ENCODE results near the gene TTF2. TPM values are rescaled to one million over a fixed set of nuclear protein-coding genes. Genes with fewer than 3 reads are reported as not detected.
"Not testable (repeated sequence)": the region's sequence is repeated elsewhere in the genome, so short reads cannot be mapped to it uniquely, and the experiment has no call there.

Gene TTF2
- polyA plus RNA-seq, 3 donors from 2014 or later = 0.29 to 10.8 (median 2.8) TPM

- DNase-seq = no peak
- Mint-ChIP-seq H3K4me1 (no peaks in the 10 kb centered on the region), H3K27ac (no peak overlapping the region), H3K9me3 (no peaks in the 10 kb centered on the region), H3K27me3 (ENCODE audit: low read depth in 3 of 3) (peaks cover 2 to 5% (median 4%) of the 10 kb centered on the region in 3 donors), H3K4me3 (no peak overlapping the region), H3K36me3 (peaks cover under 1 to 19% (median 5%) of the 10 kb centered on the region in 3 donors)
These were observed 47.2 kb downstream of the TTF2 start for GRCh38 chr1:117107364-117107763.

- H3K4me1 Mint-ChIP-seq = no peaks in the 10 kb centered on the region
- DNase-seq = no peak
- no peak overlapping the region for H3K4me3 Mint-ChIP-seq
- peaks cover 2 to 5% (median 4%) of the 10 kb centered on the region in 3 donors for H3K27me3 Mint-ChIP-seq (ENCODE audit: low read depth in 3 of 3)
- no peak overlapping the region for H3K27ac Mint-ChIP-seq
- peaks cover 0 to 6% (median 5%) of the 10 kb centered on the region in 3 donors for H3K36me3 Mint-ChIP-seq
- no peaks in the 10 kb centered on the region for H3K9me3 Mint-ChIP-seq
These were observed 50.6 kb downstream of the TTF2 start for GRCh38 chr1:117110774-117111173.

GRCh38 chr1:117112047-117112717, 52.1 kb downstream of the TTF2 start:
- DNase-seq = no peak
- Mint-ChIP-seq H3K27me3 (ENCODE audit: low read depth in 3 of 3) (peaks cover 2 to 7% (median 5%) of the 10 kb centered on the region in 3 donors), H3K36me3 (peaks cover 0 to 5% (median 0%) of the 10 kb centered on the region in 3 donors), H3K9me3 (no peaks in the 10 kb centered on the region), H3K4me1 (no peaks in the 10 kb centered on the region), H3K27ac (no peak overlapping the region), H3K4me3 (no peak overlapping the region)

- peaks cover 2 to 7% (median 4%) of the 10 kb centered on the region in 3 donors for H3K27me3 Mint-ChIP-seq (ENCODE audit: low read depth in 3 of 3)
- no peaks in the 10 kb centered on the region for H3K4me1 Mint-ChIP-seq
- H3K4me3 Mint-ChIP-seq = no peak overlapping the region
- H3K36me3 Mint-ChIP-seq = peaks cover 0 to 1% (median 0%) of the 10 kb centered on the region in 3 donors
- H3K9me3 Mint-ChIP-seq = no peaks in the 10 kb centered on the region
- no peak overlapping the region for H3K27ac Mint-ChIP-seq
- no peak for DNase-seq
These were observed 53.1 kb downstream of the TTF2 start for GRCh38 chr1:117113199-117113598.

GRCh38 chr1:117114877-117115276, 54.8 kb downstream of the TTF2 start:
- H3K4me1 Mint-ChIP-seq = no peaks in the 10 kb centered on the region
- H3K27ac Mint-ChIP-seq = no peak overlapping the region
- H3K9me3 Mint-ChIP-seq = no peaks in the 10 kb centered on the region
- peaks cover under 1 to 4% (median 2%) of the 10 kb centered on the region in 3 donors for H3K27me3 Mint-ChIP-seq (ENCODE audit: low read depth in 3 of 3)
- H3K4me3 Mint-ChIP-seq = no peak overlapping the region
- DNase-seq = no peak
- H3K36me3 Mint-ChIP-seq = no peaks in the 10 kb centered on the region

- Mint-ChIP-seq H3K4me3 (no peak overlapping the region), H3K4me1 (peaks cover 5 to 8% of the 10 kb centered on the region in 2 donors), H3K27ac (no peak overlapping the region), H3K9me3 (no peaks in the 10 kb centered on the region), H3K36me3 (no peaks in the 10 kb centered on the region), H3K27me3 (ENCODE audit: low read depth in 3 of 3) (peaks cover 0 to 4% (median 0%) of the 10 kb centered on the region in 3 donors)
- no peak for DNase-seq
These were observed 56.1 kb downstream of the TTF2 start for GRCh38 chr1:117116090-117116783.

GRCh38 chr1:117116784-117117130, 56.6 kb downstream of the TTF2 start:
- Mint-ChIP-seq H3K4me3 (no peak overlapping the region), H3K36me3 (no peaks in the 10 kb centered on the region), H3K27me3 (ENCODE audit: low read depth in 3 of 3) (peaks cover 0 to 4% (median 0%) of the 10 kb centered on the region in 3 donors), H3K27ac (no peak overlapping the region), H3K9me3 (no peaks in the 10 kb centered on the region), H3K4me1 (peaks cover 6 to 8% of the 10 kb centered on the region in 2 donors)
- no peak for DNase-seq

GRCh38 chr1:117117697-117118096, 57.6 kb downstream of the TTF2 start:
- Mint-ChIP-seq H3K4me1 (peaks cover 13 to 16% of the 10 kb centered on the region in 2 donors), H3K4me3 (no peak overlapping the region), H3K27me3 (ENCODE audit: low read depth in 3 of 3) (peaks cover 0 to 4% (median 0%) of the 10 kb centered on the region in 3 donors), H3K36me3 (no peaks in the 10 kb centered on the region), H3K9me3 (no peaks in the 10 kb centered on the region), H3K27ac (no peak overlapping the region)
- DNase-seq = no peak

- Mint-ChIP-seq H3K27me3 (ENCODE audit: low read depth in 3 of 3) (peaks cover 0 to 4% (median 0%) of the 10 kb centered on the region in 3 donors), H3K27ac (no peak overlapping the region), H3K4me1 (peaks cover 13 to 20% of the 10 kb centered on the region in 2 donors), H3K4me3 (no peak overlapping the region), H3K9me3 (no peaks in the 10 kb centered on the region), H3K36me3 (no peaks in the 10 kb centered on the region)
- no peak for DNase-seq
These were observed 58.0 kb downstream of the TTF2 start for GRCh38 chr1:117118137-117118536.

GRCh38 chr1:117119144-117119543, 59.0 kb downstream of the TTF2 start:
- H3K4me3 Mint-ChIP-seq; H3K9me3 Mint-ChIP-seq; H3K27ac Mint-ChIP-seq; H3K36me3 Mint-ChIP-seq; DNase-seq; H3K27me3 Mint-ChIP-seq (ENCODE audit: low read depth in 3 of 3): not testable (repeated sequence)
- H3K4me1 Mint-ChIP-seq = peaks cover 13 to 22% of the 10 kb centered on the region in 2 donors

- Mint-ChIP-seq H3K4me1 (peaks cover 13 to 22% of the 10 kb centered on the region in 2 donors), H3K27me3 (ENCODE audit: low read depth in 3 of 3) (peaks cover 0 to 4% (median 0%) of the 10 kb centered on the region in 3 donors), H3K27ac (peak overlapping the region in 2 of 6 donors; percentile 43 to 51), H3K9me3 (no peaks in the 10 kb centered on the region), H3K4me3 (peak overlapping the region; percentile 80 to 89 (median 86)), H3K36me3 (no peaks in the 10 kb centered on the region)
- no peak for DNase-seq
These were observed 60.9 kb downstream of the TTF2 start for GRCh38 chr1:117120774-117121588.

- Mint-ChIP-seq H3K4me3 (peak within 1 kb of the TSS; percentile 80 to 89 (median 86)), H3K9me3 (no peaks in the 10 kb centered on the region), H3K4me1 (peaks cover 13 to 22% of the 10 kb centered on the region in 2 donors), H3K27me3 (ENCODE audit: low read depth in 3 of 3) (peaks cover 0 to 2% (median 0%) of the 10 kb centered on the region in 3 donors), H3K36me3 (no peaks in the 10 kb centered on the region), H3K27ac (peak within 1 kb of the TSS in 4 of 6 donors; percentile 28 to 69 (median 52))
- peak; percentile 80 to 84 (median 83) for DNase-seq
These were observed 61.6 kb downstream of the TTF2 start, which contains the start of gene TRIM45 for GRCh38 chr1:117121589-117122329. TSS of gene TRIM45 (minus strand) at chr1:117121749. CDS start at chr1:117121201, 548 bp downstream.
